Measurements from ENCODE around the gene HOXA13.

The HOXA13 gene

DNA sequence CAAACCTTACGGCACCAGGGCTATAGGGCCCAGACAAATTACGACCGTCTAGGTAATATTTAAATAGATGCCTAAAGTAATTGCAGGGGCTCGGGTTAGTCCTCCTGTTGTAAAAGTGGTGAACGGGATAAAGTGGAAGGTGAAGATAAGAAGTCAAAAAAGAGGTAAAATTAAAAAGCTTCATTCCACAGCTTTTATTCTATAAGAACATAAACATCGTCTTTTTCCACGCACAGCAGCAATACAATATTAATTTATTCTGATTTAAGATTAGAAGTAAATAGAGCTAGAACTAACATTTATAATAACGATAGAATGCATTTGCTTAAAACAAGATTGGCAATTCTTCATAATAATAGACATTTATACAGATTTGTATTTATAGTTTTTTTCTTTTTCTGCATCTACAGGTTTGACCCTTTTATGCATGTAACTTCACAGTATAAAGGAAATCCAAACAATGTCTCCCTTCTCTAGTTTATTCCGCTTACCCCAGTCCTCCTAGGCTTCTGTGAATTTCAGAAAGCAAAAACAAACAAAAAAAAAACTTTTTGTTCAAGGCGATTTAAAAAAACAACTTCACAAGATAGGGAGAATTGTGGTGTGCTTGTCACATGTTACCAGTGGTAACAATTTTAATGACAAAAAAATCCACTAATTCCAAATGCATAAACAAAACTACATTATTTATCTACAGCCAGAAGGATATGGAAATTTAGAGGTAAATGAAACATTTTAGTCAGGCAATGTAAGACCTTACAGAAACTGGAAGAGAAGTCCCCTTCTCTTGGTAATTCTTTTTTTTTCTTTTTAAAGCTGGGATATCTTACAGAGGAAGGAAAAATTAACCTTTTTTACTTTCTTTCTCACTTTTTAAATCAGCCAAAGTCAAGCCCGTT lies 29.2 kb downstream of the HOXA13 start:
- H3K9me3 ChIP-seq (ENCODE audit: insufficient read depth, low read length), result no peaks in the 10 kb centered on the region
- H3K4me1 ChIP-seq (ENCODE audit: low read length), result no peaks in the 10 kb centered on the region
- no peaks in the 10 kb centered on the region for H3K36me3 ChIP-seq (replicated peaks; ENCODE audit: low read depth, low read length)
- H3K4me3 ChIP-seq (ENCODE audit: low read length), result no peak overlapping the region
- no peaks in the 10 kb centered on the region for H3K79me2 ChIP-seq (ENCODE audit: low read length)
- H4K20me1 ChIP-seq (ENCODE audit: insufficient read depth, low read length), result no peaks in the 10 kb centered on the region
- no peak overlapping the region for H3K27ac ChIP-seq (ENCODE audit: low read length)
- no peaks in the 10 kb centered on the region for H3K27me3 ChIP-seq (ENCODE audit: low read depth, low read length)
- H3K9ac ChIP-seq (ENCODE audit: low read length), result no peak overlapping the region
- no peak overlapping the region for H3K4me2 ChIP-seq (ENCODE audit: low read length)
- no peak overlapping the region for H2AFZ ChIP-seq (ENCODE audit: low read depth, low read length)
- TF ChIP-seq, protein P1, sequence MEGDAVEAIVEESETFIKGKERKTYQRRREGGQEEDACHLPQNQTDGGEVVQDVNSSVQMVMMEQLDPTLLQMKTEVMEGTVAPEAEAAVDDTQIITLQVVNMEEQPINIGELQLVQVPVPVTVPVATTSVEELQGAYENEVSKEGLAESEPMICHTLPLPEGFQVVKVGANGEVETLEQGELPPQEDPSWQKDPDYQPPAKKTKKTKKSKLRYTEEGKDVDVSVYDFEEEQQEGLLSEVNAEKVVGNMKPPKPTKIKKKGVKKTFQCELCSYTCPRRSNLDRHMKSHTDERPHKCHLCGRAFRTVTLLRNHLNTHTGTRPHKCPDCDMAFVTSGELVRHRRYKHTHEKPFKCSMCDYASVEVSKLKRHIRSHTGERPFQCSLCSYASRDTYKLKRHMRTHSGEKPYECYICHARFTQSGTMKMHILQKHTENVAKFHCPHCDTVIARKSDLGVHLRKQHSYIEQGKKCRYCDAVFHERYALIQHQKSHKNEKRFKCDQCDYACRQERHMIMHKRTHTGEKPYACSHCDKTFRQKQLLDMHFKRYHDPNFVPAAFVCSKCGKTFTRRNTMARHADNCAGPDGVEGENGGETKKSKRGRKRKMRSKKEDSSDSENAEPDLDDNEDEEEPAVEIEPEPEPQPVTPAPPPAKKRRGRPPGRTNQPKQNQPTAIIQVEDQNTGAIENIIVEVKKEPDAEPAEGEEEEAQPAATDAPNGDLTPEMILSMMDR (IDR thresholded peaks at IDR 0.05; ENCODE audit: low read depth, low read length), result no peak
- no peak for TF ChIP-seq EZH2phosphoT487 (IDR thresholded peaks at IDR 0.05; ENCODE audit: low read depth)

- no peak overlapping the region for H3K9ac ChIP-seq (ENCODE audit: low read length)
- no peaks in the 10 kb centered on the region for H3K27me3 ChIP-seq (ENCODE audit: low read depth, low read length)
Observed at GRCh38 chr7:27169658-27170425, 30.0 kb downstream of the HOXA13 start.

DNA sequence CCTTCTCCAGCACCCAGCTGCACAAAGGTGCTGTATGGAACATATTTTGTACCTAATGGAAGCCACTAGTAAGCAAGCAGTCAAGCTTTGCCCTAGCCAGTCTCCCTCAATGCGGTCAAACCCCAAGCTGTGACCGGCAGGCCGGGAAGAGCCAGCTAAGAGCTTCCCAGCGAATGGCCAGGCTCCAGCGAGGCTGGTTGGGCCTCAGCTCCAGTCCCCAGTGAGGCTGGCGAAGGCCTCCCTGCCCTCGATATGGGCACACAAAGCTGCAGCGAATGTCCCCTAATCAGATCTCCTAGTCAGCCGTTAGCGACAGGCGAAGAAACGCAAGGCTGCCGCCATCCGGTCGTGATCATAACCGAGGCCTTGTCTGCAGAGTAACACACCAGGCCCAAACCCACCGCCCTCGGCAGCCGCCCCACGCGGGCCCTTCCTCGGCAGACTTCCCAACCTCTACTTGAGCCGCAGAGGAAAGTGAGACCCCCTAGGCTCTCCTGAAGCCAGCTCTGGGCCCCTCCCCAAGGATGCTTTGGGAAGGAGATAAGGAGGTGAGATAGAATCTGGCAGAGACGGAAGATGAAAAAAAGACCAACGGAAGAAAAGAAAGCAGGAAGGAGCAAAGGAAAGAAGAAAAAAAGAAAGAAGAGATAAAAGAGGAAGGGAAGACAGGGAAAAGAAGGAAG lies 31.5 kb downstream of the HOXA13 start:
- TF ChIP-seq EZH2phosphoT487 (IDR thresholded peaks at IDR 0.05; ENCODE audit: low read depth), result no peak
- TF ChIP-seq, protein P1 (IDR thresholded peaks at IDR 0.05; ENCODE audit: low read depth, low read length), result no peak
- no peaks in the 10 kb centered on the region for H3K9me3 ChIP-seq (ENCODE audit: insufficient read depth, low read length)
- no peaks in the 10 kb centered on the region for H3K4me1 ChIP-seq (ENCODE audit: low read length)
- H3K4me2 ChIP-seq (ENCODE audit: low read length), result no peak overlapping the region
- H3K27me3 ChIP-seq (ENCODE audit: low read depth, low read length), result no peaks in the 10 kb centered on the region
- no peaks in the 10 kb centered on the region for H3K79me2 ChIP-seq (ENCODE audit: low read length)
- no peaks in the 10 kb centered on the region for H3K36me3 ChIP-seq (replicated peaks; ENCODE audit: low read depth, low read length)
- no peak overlapping the region for H3K4me3 ChIP-seq (ENCODE audit: low read length)
- no peak overlapping the region for H3K27ac ChIP-seq (ENCODE audit: low read length)
- H4K20me1 ChIP-seq (ENCODE audit: insufficient read depth, low read length), result no peaks in the 10 kb centered on the region
- H3K9ac ChIP-seq (ENCODE audit: low read length), result no peak overlapping the region
- H2AFZ ChIP-seq (ENCODE audit: low read depth, low read length), result no peak overlapping the region

More at GRCh38 chr7:27169658-27170425, 30.0 kb downstream of the HOXA13 start:
- H2AFZ ChIP-seq (ENCODE audit: low read depth, low read length), result no peak overlapping the region
- H3K79me2 ChIP-seq (ENCODE audit: low read length), result no peaks in the 10 kb centered on the region
- no peaks in the 10 kb centered on the region for H3K36me3 ChIP-seq (replicated peaks; ENCODE audit: low read depth, low read length)
- H3K9me3 ChIP-seq (ENCODE audit: insufficient read depth, low read length), result no peaks in the 10 kb centered on the region
- TF ChIP-seq, protein P1 (IDR thresholded peaks at IDR 0.05; ENCODE audit: low read depth, low read length), result no peak
- no peak for TF ChIP-seq EZH2phosphoT487 (IDR thresholded peaks at IDR 0.05; ENCODE audit: low read depth)
- H3K27ac ChIP-seq (ENCODE audit: low read length), result no peak overlapping the region
- H3K4me1 ChIP-seq (ENCODE audit: low read length), result no peaks in the 10 kb centered on the region
- H4K20me1 ChIP-seq (ENCODE audit: insufficient read depth, low read length), result no peaks in the 10 kb centered on the region
- H3K4me3 ChIP-seq (ENCODE audit: low read length), result no peak overlapping the region
- H3K4me2 ChIP-seq (ENCODE audit: low read length), result no peak overlapping the region

DNA sequence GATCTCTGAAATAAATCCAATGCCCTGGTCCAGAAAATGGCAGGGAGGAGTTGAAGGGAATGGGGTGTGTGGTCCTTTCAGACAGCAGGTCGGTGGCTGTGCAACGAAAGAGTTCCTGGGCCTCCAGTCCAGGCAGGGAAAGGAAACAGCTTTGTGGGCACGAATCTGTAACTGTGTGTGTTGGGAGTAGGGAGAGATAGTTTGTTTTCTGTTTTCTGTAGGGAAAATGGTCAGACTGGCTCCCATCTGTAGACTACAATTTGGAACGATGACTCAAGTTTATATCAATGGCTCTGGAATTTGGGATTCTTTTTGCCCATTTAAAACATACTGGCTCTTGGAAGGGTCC lies 32.0 kb downstream of the HOXA13 start:
- Histone ChIP-seq H3K36me3 (replicated peaks; ENCODE audit: low read depth, low read length) (no peaks in the 10 kb centered on the region), H3K79me2 (ENCODE audit: low read length) (no peaks in the 10 kb centered on the region), H3K27ac (ENCODE audit: low read length) (no peak overlapping the region), H2AFZ (ENCODE audit: low read depth, low read length) (no peak overlapping the region), H3K4me2 (ENCODE audit: low read length) (no peak overlapping the region), H3K4me3 (ENCODE audit: low read length) (no peak overlapping the region), H3K9me3 (ENCODE audit: insufficient read depth, low read length) (no peaks in the 10 kb centered on the region), H3K27me3 (ENCODE audit: low read depth, low read length) (no peaks in the 10 kb centered on the region), H4K20me1 (ENCODE audit: insufficient read depth, low read length) (no peaks in the 10 kb centered on the region), H3K9ac (ENCODE audit: low read length) (no peak overlapping the region), H3K4me1 (ENCODE audit: low read length) (no peaks in the 10 kb centered on the region)
- TF ChIP-seq EZH2phosphoT487 (IDR thresholded peaks at IDR 0.05; ENCODE audit: low read depth), result no peak
- TF ChIP-seq, protein P1 (IDR thresholded peaks at IDR 0.05; ENCODE audit: low read depth, low read length), result no peak
